Stomach smooth muscle (tissue), 2 donors: ENCODE data around the gene ZNF740.
"Not testable (repeated sequence)": the region's sequence is repeated elsewhere in the genome, so short reads cannot be mapped to it uniquely, and the experiment has no call there.

ENCODE experiments used
- H3K27ac ChIP-seq: one replicate; pipeline ENCODE4 v1.7.0; 2013; ENCODE audit warnings: mild to moderate bottlenecking, low read length, inconsistent platforms
- H3K27me3 ChIP-seq, 2 donors: one replicate each; pipeline ENCODE4 v1.7.0; 2013; ENCODE audit warnings: low read length in 2 of 2; ENCODE audit not compliant: insufficient read depth in 2 of 2, control insufficient read depth in 1 of 2
- H3K36me3 ChIP-seq, 2 donors: one replicate each; pipeline ENCODE4 v1.7.0; 2013; ENCODE audit warnings: low read length in 2 of 2; ENCODE audit not compliant: control insufficient read depth in 2 of 2, insufficient read depth in 2 of 2
- H3K4me1 ChIP-seq: one replicate; pipeline ENCODE4 v1.7.0; 2013; ENCODE audit warnings: low read length; ENCODE audit not compliant: control insufficient read depth, insufficient read depth
- H3K4me3 ChIP-seq, 2 donors: one replicate each; pipeline ENCODE4 v1.7.0; 2013; ENCODE audit warnings: low read length in 2 of 2
- H3K9ac ChIP-seq, 2 donors: one replicate each; pipeline ENCODE4 v1.7.0; 2013; ENCODE audit warnings: low read length in 2 of 2, mild to moderate bottlenecking in 1 of 2
- H3K9me3 ChIP-seq, 2 donors: one replicate each; pipeline ENCODE4 v1.7.0; 2013; ENCODE audit warnings: low read length in 2 of 2; ENCODE audit not compliant: control insufficient read depth in 2 of 2
- donor health status: healthy.
- donor health status: Pancreatic carcinoma.

Gene ZNF740

GRCh38 chr12:53173085-53173715, 7.3 kb upstream of the ZNF740 start:
- H3K4me3 ChIP-seq, result no peak overlapping the region
- H3K27me3 ChIP-seq, result no peaks in the 10 kb centered on the region
- H3K9ac ChIP-seq, result no peak overlapping the region
- H3K9me3 ChIP-seq, result no peaks in the 10 kb centered on the region
- H3K27ac ChIP-seq, result no peak overlapping the region
- H3K36me3 ChIP-seq, result peaks cover 9 to 17% of the 10 kb centered on the region in 2 donors
- peaks cover 3% of the 10 kb centered on the region for H3K4me1 ChIP-seq

- H3K9ac ChIP-seq, result no peak overlapping the region
- no peak overlapping the region for H3K27ac ChIP-seq
- peaks cover 4 to 13% of the 10 kb centered on the region in 2 donors for H3K36me3 ChIP-seq
- peaks cover 7% of the 10 kb centered on the region for H3K4me1 ChIP-seq
- no peaks in the 10 kb centered on the region for H3K9me3 ChIP-seq
- H3K27me3 ChIP-seq, result no peaks in the 10 kb centered on the region
- H3K4me3 ChIP-seq, result no peak overlapping the region
Measured at GRCh38 chr12:53174881-53175491, 5.5 kb upstream of the ZNF740 start.

GRCh38 chr12:53176750-53177149, 3.8 kb upstream of the ZNF740 start:
- Histone ChIP-seq H3K4me3 (no peak overlapping the region), H3K9ac (no peak overlapping the region), H3K4me1 (peaks cover 15% of the 10 kb centered on the region), H3K27ac (no peak overlapping the region), H3K9me3 (no peaks in the 10 kb centered on the region), H3K36me3 (peaks cover under 1 to 6% of the 10 kb centered on the region in 2 donors), H3K27me3 (no peaks in the 10 kb centered on the region)

GRCh38 chr12:53177447-53177846, 3.1 kb upstream of the ZNF740 start:
- H3K27me3 ChIP-seq, H3K9ac ChIP-seq, H3K36me3 ChIP-seq, H3K27ac ChIP-seq, H3K4me3 ChIP-seq, H3K9me3 ChIP-seq: not testable (repeated sequence)
- peaks cover 22% of the 10 kb centered on the region for H3K4me1 ChIP-seq

GRCh38 chr12:53178803-53179202, 1.7 kb upstream of the ZNF740 start:
- H3K9ac ChIP-seq, H3K27me3 ChIP-seq, H3K9me3 ChIP-seq, H3K4me3 ChIP-seq, H3K27ac ChIP-seq: not testable (repeated sequence)
- Histone ChIP-seq H3K36me3 (peaks cover 7 to 14% of the 10 kb centered on the region in 2 donors), H3K4me1 (peaks cover 34% of the 10 kb centered on the region)

GRCh38 chr12:53179687-53180219, 769 bp upstream of the ZNF740 start:
- H3K9ac ChIP-seq, result peak overlapping the region; percentile 73 to 95
- peak overlapping the region; percentile 96 for H3K27ac ChIP-seq
- H3K4me3 ChIP-seq, result peak overlapping the region; percentile 86 to 87
- H3K9me3 ChIP-seq, result no peaks in the 10 kb centered on the region
- H3K27me3 ChIP-seq, result no peaks in the 10 kb centered on the region
- H3K36me3 ChIP-seq, result peaks cover 13 to 19% of the 10 kb centered on the region in 2 donors
- peaks cover 38% of the 10 kb centered on the region for H3K4me1 ChIP-seq

GRCh38 chr12:53180931-53181645, 566 bp downstream of the ZNF740 start:
- no peaks in the 10 kb centered on the region for H3K27me3 ChIP-seq
- H3K4me3 ChIP-seq, result peak overlapping the region; percentile 86 to 87
- H3K27ac ChIP-seq, result peak overlapping the region; percentile 96
- peaks cover 27 to 31% of the 10 kb centered on the region in 2 donors for H3K36me3 ChIP-seq
- peaks cover 40% of the 10 kb centered on the region for H3K4me1 ChIP-seq
- H3K9me3 ChIP-seq, result no peaks in the 10 kb centered on the region
- peak overlapping the region; percentile 75 for H3K9ac ChIP-seq

GRCh38 chr12:53181935-53182334, 1.4 kb downstream of the ZNF740 start:
- Histone ChIP-seq H3K27ac (peak overlapping the region; percentile 96), H3K4me1 (peaks cover 40% of the 10 kb centered on the region), H3K27me3 (no peaks in the 10 kb centered on the region), H3K9ac (peak overlapping the region in 1 of 2 donors; percentile 75), H3K9me3 (no peaks in the 10 kb centered on the region), H3K36me3 (peaks cover 35 to 39% of the 10 kb centered on the region in 2 donors), H3K4me3 (peak overlapping the region; percentile 86 to 87)

- Histone ChIP-seq H3K4me1 (peaks cover 40% of the 10 kb centered on the region), H3K4me3 (peak overlapping the region; percentile 86 to 87), H3K36me3 (peaks cover 43 to 48% of the 10 kb centered on the region in 2 donors), H3K27me3 (no peaks in the 10 kb centered on the region), H3K9ac (no peak overlapping the region), H3K9me3 (no peaks in the 10 kb centered on the region), H3K27ac (no peak overlapping the region)
Measured at GRCh38 chr12:53182903-53183302, 2.4 kb downstream of the ZNF740 start.

GRCh38 chr12:53184828-53185227, 4.3 kb downstream of the ZNF740 start:
- H3K9me3 ChIP-seq, result no peaks in the 10 kb centered on the region
- no peak overlapping the region for H3K27ac ChIP-seq
- H3K9ac ChIP-seq, result no peak overlapping the region
- H3K4me1 ChIP-seq, result peaks cover 38% of the 10 kb centered on the region
- H3K4me3 ChIP-seq, result no peak overlapping the region
- H3K27me3 ChIP-seq, result no peaks in the 10 kb centered on the region
- H3K36me3 ChIP-seq, result peaks cover 52% of the 10 kb centered on the region in 2 donors
